Measurements from ENCODE around the gene ING5.

DNA sequence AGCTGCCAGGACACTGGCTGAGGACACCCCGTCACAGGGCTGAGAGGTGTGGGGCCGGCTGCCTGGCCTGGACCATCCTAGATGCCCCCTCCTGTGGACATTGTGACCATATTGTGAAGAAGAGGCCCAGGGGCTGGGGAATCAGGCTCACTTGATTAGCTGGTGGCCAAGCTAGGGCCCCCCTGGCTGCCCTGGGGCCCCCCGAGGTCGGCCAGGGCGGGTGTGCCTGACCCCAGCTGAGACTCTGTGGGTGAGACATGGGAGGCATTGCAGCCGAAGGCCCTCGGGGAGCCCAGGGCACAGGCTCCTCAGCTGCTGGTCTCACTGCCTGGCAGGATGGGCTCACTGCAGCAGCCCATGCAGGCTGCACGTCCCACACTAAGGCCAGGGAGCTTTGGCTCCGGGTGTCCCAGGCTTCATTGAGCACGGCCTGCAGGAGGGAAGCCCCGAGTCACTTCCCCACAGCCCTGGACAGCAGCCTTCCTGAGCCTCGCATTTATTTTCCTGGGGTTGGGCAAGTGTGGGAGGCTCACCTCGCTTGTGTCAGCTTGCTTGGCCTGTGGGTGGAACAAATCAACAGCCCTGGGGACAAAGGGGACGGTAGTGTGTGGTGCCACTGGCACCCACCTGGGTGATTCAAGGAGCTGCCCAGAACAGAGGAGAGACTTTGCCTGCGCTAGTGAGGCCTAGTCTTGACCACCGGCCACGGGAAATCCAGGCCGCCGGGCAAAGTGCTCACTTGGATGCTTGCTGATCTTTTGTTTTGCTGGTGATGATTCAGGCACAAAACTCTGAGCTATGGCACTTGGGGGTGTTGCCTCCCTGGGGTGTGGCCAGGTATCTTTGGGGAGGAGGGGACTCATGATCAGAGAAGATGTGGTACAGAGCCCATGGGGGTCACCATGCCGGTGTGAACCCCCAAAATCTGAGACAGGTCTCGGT is 76.1 kb downstream of the ING5 start:
- TF ChIP-seq, protein P1, sequence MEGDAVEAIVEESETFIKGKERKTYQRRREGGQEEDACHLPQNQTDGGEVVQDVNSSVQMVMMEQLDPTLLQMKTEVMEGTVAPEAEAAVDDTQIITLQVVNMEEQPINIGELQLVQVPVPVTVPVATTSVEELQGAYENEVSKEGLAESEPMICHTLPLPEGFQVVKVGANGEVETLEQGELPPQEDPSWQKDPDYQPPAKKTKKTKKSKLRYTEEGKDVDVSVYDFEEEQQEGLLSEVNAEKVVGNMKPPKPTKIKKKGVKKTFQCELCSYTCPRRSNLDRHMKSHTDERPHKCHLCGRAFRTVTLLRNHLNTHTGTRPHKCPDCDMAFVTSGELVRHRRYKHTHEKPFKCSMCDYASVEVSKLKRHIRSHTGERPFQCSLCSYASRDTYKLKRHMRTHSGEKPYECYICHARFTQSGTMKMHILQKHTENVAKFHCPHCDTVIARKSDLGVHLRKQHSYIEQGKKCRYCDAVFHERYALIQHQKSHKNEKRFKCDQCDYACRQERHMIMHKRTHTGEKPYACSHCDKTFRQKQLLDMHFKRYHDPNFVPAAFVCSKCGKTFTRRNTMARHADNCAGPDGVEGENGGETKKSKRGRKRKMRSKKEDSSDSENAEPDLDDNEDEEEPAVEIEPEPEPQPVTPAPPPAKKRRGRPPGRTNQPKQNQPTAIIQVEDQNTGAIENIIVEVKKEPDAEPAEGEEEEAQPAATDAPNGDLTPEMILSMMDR (IDR thresholded peaks at IDR 0.05 in 4 of 5, conservative IDR thresholded peaks at IDR 0.05 in 1 of 5) = no peak
- TF ChIP-seq POLR2A (IDR thresholded peaks at IDR 0.05) = no peak

All from gastrocnemius medialis (tissue), 4 donors.